GM12801 (cell line): ENCODE measurements around the gene NLRP9.

Source experiments
- CTCF ChIP-seq: IDR thresholded peaks from one replicate; pipeline ENCODE4 v1.5.1; 2011; ENCODE audit warnings: control low read depth; ENCODE audit not compliant: insufficient read length; ENCODE audit errors: extremely low read depth

NLRP9 gene

GRCh38 chr19:55681131-55682092 is 56.8 kb downstream of the NLRP9 start:
- TF ChIP-seq CTCF: no peak

- TF ChIP-seq CTCF: no peak
These were observed 57.7 kb downstream of the NLRP9 start for GRCh38 chr19:55680339-55681130.

- no peak for TF ChIP-seq CTCF
These were observed 58.6 kb downstream of the NLRP9 start for GRCh38 chr19:55679343-55680257.

- no peak for TF ChIP-seq CTCF
These were observed 60.0 kb downstream of the NLRP9 start for GRCh38 chr19:55678121-55678671.

- no peak for TF ChIP-seq CTCF
These were observed 60.6 kb downstream of the NLRP9 start for GRCh38 chr19:55677572-55678028.

GRCh38 chr19:55676889-55677505 is 61.2 kb downstream of the NLRP9 start:
- no peak for TF ChIP-seq CTCF
